HCT116 (cell line): Measurements from ENCODE around the gene PIH1D1. TPM values are rescaled to one million over a fixed set of nuclear protein-coding genes. Genes with fewer than 3 reads are reported as not detected.

ENCODE experiments used
- ATAC-seq: fragments of 200-7000 bp; cut with Tn5 transposase; 2 replicates; pipeline ENCODE4 v1.9.1; 2020; ENCODE audit warnings: mild to moderate bottlenecking, moderate library complexity
- BruUV-seq: library from RNA; stranded (reverse); fragments of 400-500 nt; replicated peaks from 2 replicates; lab custom pipeline; 2021; lab: Mats Ljungman, UMichigan
- CTCF ChIA-PET: fragments of 300-600 bp; sonication (Branson Sonifier 250); formaldehyde crosslinking; loops from one replicate; lab custom pipeline; 2021; ENCODE audit warnings: antibody characterized with exemption; lab: Charles Lee
- POLR2A ChIA-PET: fragments of 300-600, 350-600 bp; sonication (Branson Sonifier 250); formaldehyde crosslinking; loops from one replicate; lab custom pipeline; 2021; ENCODE audit warnings: antibody characterized with exemption; lab: Charles Lee
- RAD21 ChIA-PET, 2 experiments: fragments of 300-600 bp; sonication (Branson Sonifier 250); formaldehyde crosslinking; loops; one replicate each; lab custom pipeline; 2023; ENCODE audit warnings: low total read pairs in 2 of 2; ENCODE audit not compliant: uncharacterized antibody in 2 of 2, unreplicated experiment in 2 of 2, low non-redundant PET in 1 of 2; lab: Charles Lee
- DNase-seq: peaks from one replicate; pipeline ENCODE4 v3.0.0-alpha.2; 2010; ENCODE audit warnings: low read depth, low spot score
- H2AFZ ChIP-seq: fragments of 200-600 bp; shearing (Covaris generic), sonication (generic); 2 replicates; pipeline ENCODE4 v1.6.1; 2017; ENCODE audit warnings: low read depth, mixed run types, mixed read lengths, antibody characterized with exemption, low read length; ENCODE audit not compliant: poor library complexity, severe bottlenecking
- H3K27ac ChIP-seq: 2 replicates; pipeline ENCODE4 v1.5.1; 2012; ENCODE audit warnings: low read depth, low read length
- H3K27me3 ChIP-seq: fragments of 200-600 bp; sonication (generic); 2 replicates; pipeline ENCODE4 v1.6.1; 2016; ENCODE audit warnings: mixed run types, low read length, mixed read lengths; ENCODE audit not compliant: insufficient read depth
- H3K36me3 ChIP-seq, 2 experiments: fragments of 200-500 bp in 1 of 2; fragments of 200-600 bp in 1 of 2; sonication (Bioruptor generic) in 1 of 2; sonication (generic) in 1 of 2; 2 replicates each; pipeline versions ENCODE4 v1.5.1 to v1.6.1; 2014 to 2016; ENCODE audit warnings: low read length in 2 of 2, inconsistent platforms in 1 of 2, mixed read lengths in 1 of 2, mixed run types in 1 of 2; ENCODE audit not compliant: insufficient read depth in 2 of 2, control insufficient read depth in 1 of 2
- H3K4me1 ChIP-seq, 2 experiments: fragments of 200-600 bp in 1 of 2; sonication (generic) in 1 of 2; 2 replicates each; pipeline versions ENCODE4 v1.5.1 to v1.6.1; 2012 to 2017; ENCODE audit warnings: low read length in 2 of 2, inconsistent platforms in 1 of 2, mild to moderate bottlenecking in 1 of 2, mixed read lengths in 1 of 2, mixed run types in 1 of 2, moderate library complexity in 1 of 2; ENCODE audit not compliant: insufficient read depth in 2 of 2, control insufficient read depth in 1 of 2
- H3K4me2 ChIP-seq: fragments of 200-600 bp; sonication (generic); 2 replicates; pipeline ENCODE4 v1.6.1; 2017; ENCODE audit warnings: mixed run types, low read length, mixed read lengths
- H3K4me3 ChIP-seq, 2 experiments: fragments of 200-600 bp in 1 of 2; sonication (generic) in 1 of 2; replicated peaks in 1 of 2; 2 replicates each; pipeline ENCODE4 v1.5.1; 2011 to 2016; ENCODE audit warnings: low read length in 2 of 2, control low read depth in 1 of 2, low read depth in 1 of 2, mild to moderate bottlenecking in 1 of 2, mixed read lengths in 1 of 2, mixed run types in 1 of 2
- H3K79me2 ChIP-seq: fragments of 200-600 bp; sonication (generic); 2 replicates; pipeline ENCODE4 v1.6.1; 2017; ENCODE audit warnings: mild to moderate bottlenecking, mixed run types, low read length, moderate library complexity, mixed read lengths; ENCODE audit not compliant: insufficient read depth
- H3K9ac ChIP-seq: fragments of 200-600 bp; sonication (generic); 2 replicates; pipeline ENCODE4 v1.6.1; 2016; ENCODE audit warnings: low read length, mixed read lengths
- H3K9me2 ChIP-seq: fragments of 200-600 bp; sonication (generic), shearing (Covaris generic); 2 replicates; pipeline ENCODE4 v1.6.1; 2017; ENCODE audit warnings: mixed run types, mild to moderate bottlenecking, moderate library complexity; ENCODE audit not compliant: insufficient read depth
- H3K9me3 ChIP-seq, 2 experiments: fragments of 200-500 bp in 1 of 2; fragments of 200-600 bp in 1 of 2; sonication (Bioruptor generic) in 1 of 2; sonication (generic) in 1 of 2; 2 replicates each; pipeline ENCODE4 v1.6.1; 2014 to 2017; ENCODE audit warnings: low read length in 2 of 2, mixed read lengths in 2 of 2, inconsistent platforms in 1 of 2, low read depth in 1 of 2, mild to moderate bottlenecking in 1 of 2, mixed run types in 1 of 2, moderate library complexity in 1 of 2; ENCODE audit not compliant: control insufficient read depth in 1 of 2, insufficient read depth in 1 of 2
- H4K20me1 ChIP-seq: fragments of 200-600 bp; sonication (generic), shearing (Covaris generic); 2 replicates; pipeline ENCODE4 v1.6.1; 2017; ENCODE audit warnings: mixed run types, mild to moderate bottlenecking, moderate library complexity; ENCODE audit not compliant: insufficient read depth
- EGR1 ChIP-seq: IDR thresholded peaks from 2 replicates; pipeline ENCODE4 v1.6.1; 2012; ENCODE audit warnings: low read depth
- ELF1 ChIP-seq: IDR thresholded peaks from 2 replicates; pipeline ENCODE4 v1.6.1; 2012; ENCODE audit warnings: low read depth, borderline replicate concordance
- EZH2 ChIP-seq: fragments of 200-600 bp; sonication (generic); IDR thresholded peaks from 2 replicates; pipeline ENCODE4 v1.6.1; 2017; ENCODE audit warnings: antibody characterized with exemption, mixed run types
- EZH2phosphoT487 ChIP-seq: fragments of 200-600 bp; IDR thresholded peaks from 2 replicates; pipeline ENCODE4 v1.6.1; 2018; ENCODE audit warnings: antibody characterized with exemption, borderline replicate concordance
- FOSL1 ChIP-seq: IDR thresholded peaks from 2 replicates; pipeline ENCODE4 v1.6.1; 2012; ENCODE audit warnings: low read depth
- POLR2A ChIP-seq: IDR thresholded peaks from 2 replicates; pipeline ENCODE4 v1.7.0; 2011; ENCODE audit warnings: borderline replicate concordance; ENCODE audit not compliant: insufficient read depth, insufficient read length; ENCODE audit errors: extremely low read depth
- POLR2AphosphoS5 ChIP-seq: IDR thresholded peaks from 2 replicates; pipeline ENCODE4 v1.6.1; 2011; ENCODE audit warnings: mild to moderate bottlenecking, low read depth, low read length, moderate library complexity
- SIN3A ChIP-seq: IDR thresholded peaks from 2 replicates; pipeline ENCODE4 v1.6.1; 2012; ENCODE audit warnings: low read depth
- SP1 ChIP-seq: IDR thresholded peaks from 2 replicates; pipeline ENCODE4 v1.6.1; 2012; ENCODE audit warnings: low read depth
- TCF7L2 ChIP-seq: IDR thresholded peaks from 2 replicates; pipeline ENCODE4 v1.7.0; 2011; ENCODE audit warnings: borderline replicate concordance, inconsistent platforms; ENCODE audit not compliant: insufficient read depth, insufficient read length; ENCODE audit errors: extremely low read depth
- YY1 ChIP-seq: IDR thresholded peaks from 2 replicates; pipeline ENCODE4 v1.6.1; 2011; ENCODE audit warnings: low read length, low read depth, moderate library complexity, mild to moderate bottlenecking; ENCODE audit not compliant: insufficient replicate concordance; ENCODE audit errors: extremely low read depth
- ZFX ChIP-seq: fragments of 450-650 bp; IDR thresholded peaks from 2 replicates; pipeline ENCODE4 v1.6.1; 2017
- ZNF274 ChIP-seq: fragments of 200-500 bp; sonication (Bioruptor generic); IDR thresholded peaks from 2 replicates; pipeline ENCODE4 v1.6.1; 2014; ENCODE audit warnings: mild to moderate bottlenecking, low read depth, low read length, inconsistent platforms
- intact Hi-C: fragments of 100-400 bp; cut with micrococcal nuclease; formaldehyde crosslinking; loops from 2 replicates; pipeline ENCODE4 v1.10.0; 2022
- total RNA-seq: library from RNA; stranded (reverse); gene quantifications from one replicate; pipeline ENCODE4 v1.2.1, GENCODE V29; 2021; ENCODE audit not compliant: unreplicated experiment
- TF ChIP-seq, protein P1 (sequence below): IDR thresholded peaks from 2 replicates; pipeline ENCODE4 v1.6.1; 2012
- TF ChIP-seq, protein P2 (sequence below): IDR thresholded peaks from 2 replicates; pipeline ENCODE4 v1.6.1; 2012

Gene PIH1D1
- total RNA-seq, 1 experiment from 2014 or later, result 152 TPM

GRCh38 chr19:49414256-49414655 lies 37.4 kb downstream of the PIH1D1 start:
- no peak overlapping the region for H3K27ac ChIP-seq
- POLR2A ChIA-PET, result no interaction called here
- H3K4me3 ChIP-seq, result no peak overlapping the region
- H2AFZ ChIP-seq, result no peak overlapping the region
- H4K20me1 ChIP-seq, result no peaks in the 10 kb centered on the region
- no peaks in the 10 kb centered on the region for H3K9me3 ChIP-seq
- H3K9ac ChIP-seq, result no peak overlapping the region
- H3K36me3 ChIP-seq, result no peaks in the 10 kb centered on the region
- no peaks in the 10 kb centered on the region for H3K79me2 ChIP-seq
- no peak for ATAC-seq
- peaks cover 2 to 10% of the 10 kb centered on the region in 2 experiments; a peak in 1 of 4 replicates for H3K4me1 ChIP-seq
- no TSS peak for BruUV-seq
- peaks cover under 1% of the 10 kb centered on the region; the same call in 1 of the 2 replicates for H3K27me3 ChIP-seq
- H3K9me2 ChIP-seq, result no peaks in the 10 kb centered on the region
- TF ChIP-seq FOSL1, result no peak
- no peak for TF ChIP-seq YY1
- TF ChIP-seq SIN3A, result no peak
- no peak for TF ChIP-seq POLR2AphosphoS5
- TF ChIP-seq SP1, result no peak
- no peak for TF ChIP-seq EZH2
- no peak for TF ChIP-seq POLR2A
- TF ChIP-seq ELF1, result no peak
- TF ChIP-seq EZH2phosphoT487, result no peak
- TF ChIP-seq, protein P1, sequence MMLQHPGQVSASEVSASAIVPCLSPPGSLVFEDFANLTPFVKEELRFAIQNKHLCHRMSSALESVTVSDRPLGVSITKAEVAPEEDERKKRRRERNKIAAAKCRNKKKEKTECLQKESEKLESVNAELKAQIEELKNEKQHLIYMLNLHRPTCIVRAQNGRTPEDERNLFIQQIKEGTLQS, result no peak
- no peak for TF ChIP-seq ZFX
- no peak for TF ChIP-seq EGR1
- TF ChIP-seq, protein P2, sequence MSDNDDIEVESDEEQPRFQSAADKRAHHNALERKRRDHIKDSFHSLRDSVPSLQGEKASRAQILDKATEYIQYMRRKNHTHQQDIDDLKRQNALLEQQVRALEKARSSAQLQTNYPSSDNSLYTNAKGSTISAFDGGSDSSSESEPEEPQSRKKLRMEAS, result no peak
- TF ChIP-seq ZNF274, result no peak
- no peak for TF ChIP-seq TCF7L2
- CTCF ChIA-PET, result no interaction called here
- DNase-seq, result no peak
- no peak overlapping the region for H3K4me2 ChIP-seq
- RAD21 ChIA-PET, result no interaction called here
- intact Hi-C loops, result no loop called here
